Mucosa of rectum (tissue), 2 donors: ENCODE results near the gene DYNC2H1.

Source experiments
- H3K27ac ChIP-seq, 2 donors: one replicate each; pipeline ENCODE4 v1.7.0; 2013; ENCODE audit warnings: inconsistent platforms in 2 of 2, low read depth in 2 of 2, low read length in 2 of 2
- H3K27me3 ChIP-seq, 2 donors: one replicate each; pipeline ENCODE4 v1.7.0; 2013; ENCODE audit warnings: low read length in 2 of 2; ENCODE audit not compliant: control insufficient read depth in 2 of 2, insufficient read depth in 2 of 2
- H3K36me3 ChIP-seq, 2 donors: one replicate each; pipeline ENCODE4 v1.7.0; 2013; ENCODE audit warnings: low read length in 2 of 2; ENCODE audit not compliant: control insufficient read depth in 2 of 2, insufficient read depth in 2 of 2
- H3K4me1 ChIP-seq, 2 donors: one replicate each; pipeline ENCODE4 v1.7.0; 2013; ENCODE audit warnings: low read length in 2 of 2, mild to moderate bottlenecking in 1 of 2; ENCODE audit not compliant: control insufficient read depth in 2 of 2, insufficient read depth in 2 of 2
- H3K4me3 ChIP-seq, 2 donors: one replicate each; pipeline ENCODE4 v1.7.0; 2013; ENCODE audit warnings: low read length in 2 of 2
- H3K9ac ChIP-seq, 2 donors: one replicate each; pipeline ENCODE4 v1.7.0; 2013; ENCODE audit warnings: low read length in 2 of 2, low read depth in 1 of 2, mild to moderate bottlenecking in 1 of 2
- H3K9me3 ChIP-seq, 2 donors: one replicate each; pipeline ENCODE4 v1.7.0; 2013; ENCODE audit warnings: low read length in 2 of 2; ENCODE audit not compliant: control insufficient read depth in 2 of 2
- donor health status: healthy.
- donor health status: Normal muscosa, but diverticular disease.

The DYNC2H1 gene

DNA sequence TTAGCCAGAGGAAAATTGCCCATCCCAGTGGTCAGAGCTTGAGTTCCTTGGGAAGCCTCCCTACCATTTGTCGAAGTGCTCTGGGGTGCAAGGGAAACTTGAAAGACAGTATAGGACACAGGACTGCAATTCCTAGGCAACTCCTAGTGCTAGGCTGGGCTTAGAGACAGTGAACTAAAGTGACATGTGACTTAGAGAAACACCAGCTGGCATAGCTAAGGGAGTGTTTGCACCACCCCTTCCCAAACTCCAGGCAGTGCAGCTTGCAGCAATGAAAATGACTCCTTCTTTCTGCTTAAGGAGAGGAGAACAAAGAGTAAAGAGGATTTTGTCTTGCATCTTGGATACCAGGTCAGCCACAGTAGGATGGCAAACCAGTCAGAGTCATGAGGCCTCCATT lies 388.0 kb downstream of the DYNC2H1 start:
- Histone ChIP-seq H3K9me3 (no peaks in the 10 kb centered on the region), H3K27ac (no peak overlapping the region), H3K9ac (no peak overlapping the region), H3K27me3 (no peaks in the 10 kb centered on the region), H3K4me3 (no peak overlapping the region), H3K36me3 (no peaks in the 10 kb centered on the region), H3K4me1 (no peaks in the 10 kb centered on the region)

GRCh38 chr11:103499710-103500340 lies 390.6 kb downstream of the DYNC2H1 start:
- Histone ChIP-seq H3K4me3 (no peak overlapping the region), H3K9me3 (no peaks in the 10 kb centered on the region), H3K4me1 (no peaks in the 10 kb centered on the region), H3K9ac (no peak overlapping the region), H3K27me3 (no peaks in the 10 kb centered on the region), H3K27ac (no peak overlapping the region), H3K36me3 (no peaks in the 10 kb centered on the region)

GRCh38 chr11:103515283-103515682 lies 406.1 kb downstream of the DYNC2H1 start:
- no peaks in the 10 kb centered on the region for H3K9me3 ChIP-seq
- H3K27ac ChIP-seq = no peak overlapping the region
- H3K27me3 ChIP-seq = no peaks in the 10 kb centered on the region
- no peak overlapping the region for H3K9ac ChIP-seq
- H3K4me3 ChIP-seq = no peak overlapping the region
- H3K4me1 ChIP-seq = no peaks in the 10 kb centered on the region
- H3K36me3 ChIP-seq = no peaks in the 10 kb centered on the region

GRCh38 chr11:103520792-103521191 lies 411.6 kb downstream of the DYNC2H1 start:
- no peaks in the 10 kb centered on the region for H3K27me3 ChIP-seq
- no peaks in the 10 kb centered on the region for H3K9me3 ChIP-seq
- H3K9ac ChIP-seq = no peak overlapping the region

GRCh38 chr11:103525069-103525468 lies 415.8 kb downstream of the DYNC2H1 start:
- no peak overlapping the region for H3K9ac ChIP-seq
- no peaks in the 10 kb centered on the region for H3K9me3 ChIP-seq
- H3K4me1 ChIP-seq = no peaks in the 10 kb centered on the region
- no peak overlapping the region for H3K27ac ChIP-seq
- H3K27me3 ChIP-seq = no peaks in the 10 kb centered on the region
- no peak overlapping the region for H3K4me3 ChIP-seq
- H3K36me3 ChIP-seq = no peaks in the 10 kb centered on the region

More at GRCh38 chr11:103520792-103521191, 411.6 kb downstream of the DYNC2H1 start:
- H3K36me3 ChIP-seq = no peaks in the 10 kb centered on the region
- H3K4me1 ChIP-seq = no peaks in the 10 kb centered on the region
- H3K27ac ChIP-seq = no peak overlapping the region
- H3K4me3 ChIP-seq = no peak overlapping the region

- no peak overlapping the region for H3K27ac ChIP-seq
Measured at GRCh38 chr11:103528046-103528445, 418.8 kb downstream of the DYNC2H1 start.

GRCh38 chr11:103528596-103528995 lies 419.4 kb downstream of the DYNC2H1 start:
- Histone ChIP-seq H3K4me3 (no peak overlapping the region), H3K4me1 (no peaks in the 10 kb centered on the region), H3K36me3 (no peaks in the 10 kb centered on the region), H3K9ac (no peak overlapping the region), H3K27me3 (no peaks in the 10 kb centered on the region), H3K9me3 (no peaks in the 10 kb centered on the region), H3K27ac (no peak overlapping the region)

More at GRCh38 chr11:103528046-103528445, 418.8 kb downstream of the DYNC2H1 start:
- H3K36me3 ChIP-seq = no peaks in the 10 kb centered on the region
- no peak overlapping the region for H3K9ac ChIP-seq
- no peak overlapping the region for H3K4me3 ChIP-seq
- no peaks in the 10 kb centered on the region for H3K27me3 ChIP-seq
- H3K4me1 ChIP-seq = no peaks in the 10 kb centered on the region
- no peaks in the 10 kb centered on the region for H3K9me3 ChIP-seq

GRCh38 chr11:103529181-103529684 lies 420.0 kb downstream of the DYNC2H1 start:
- no peak overlapping the region for H3K9ac ChIP-seq
- no peak overlapping the region for H3K4me3 ChIP-seq
- H3K27me3 ChIP-seq = no peaks in the 10 kb centered on the region
- H3K9me3 ChIP-seq = no peaks in the 10 kb centered on the region
- no peaks in the 10 kb centered on the region for H3K36me3 ChIP-seq
- H3K27ac ChIP-seq = no peak overlapping the region
- H3K4me1 ChIP-seq = no peaks in the 10 kb centered on the region
